ENCODE data around the gene KMT2A.

Gene KMT2A

GRCh38 chr11:118488480-118489109 lies 52.3 kb downstream of the KMT2A start:
- FAIRE-seq = peak; percentile 57

GRCh38 chr11:118491041-118491440 lies 54.7 kb downstream of the KMT2A start:
- no peak for FAIRE-seq

- FAIRE-seq = no peak
Measured at GRCh38 chr11:118497831-118498230, 61.5 kb downstream of the KMT2A start.

GRCh38 chr11:118503216-118503615 lies 66.9 kb downstream of the KMT2A start:
- FAIRE-seq = no peak

GRCh38 chr11:118511601-118512000 lies 75.3 kb downstream of the KMT2A start:
- no peak for FAIRE-seq

GRCh38 chr11:118514103-118514502 lies 77.8 kb downstream of the KMT2A start:
- no peak for FAIRE-seq

- no peak for FAIRE-seq
Measured at GRCh38 chr11:118519549-118519948, 83.3 kb downstream of the KMT2A start.

- no peak for FAIRE-seq
Measured at GRCh38 chr11:118521892-118522311, 85.6 kb downstream of the KMT2A start.

- no peak for FAIRE-seq
Measured at GRCh38 chr11:118522571-118523072, 86.3 kb downstream of the KMT2A start.

GRCh38 chr11:118524356-118524755 lies 88.1 kb downstream of the KMT2A start:
- FAIRE-seq = no peak

GRCh38 chr11:118524757-118525470 lies 88.6 kb downstream of the KMT2A start:
- no peak for FAIRE-seq

GRCh38 chr11:118526688-118527087 lies 90.4 kb downstream of the KMT2A start:
- no peak for FAIRE-seq

- FAIRE-seq = no peak
Measured at GRCh38 chr11:118527109-118527508, 90.8 kb downstream of the KMT2A start, which contains the start of gene TTC36. TSS of gene TTC36 (plus strand) at chr11:118527474. CDS start at chr11:118527495, 21 bp downstream.

GRCh38 chr11:118528511-118528910 lies 92.2 kb downstream of the KMT2A start:
- no peak for FAIRE-seq

GRCh38 chr11:118529584-118530175 lies 93.4 kb downstream of the KMT2A start:
- FAIRE-seq = no peak

- FAIRE-seq = no peak
Measured at GRCh38 chr11:118530180-118530682, 93.9 kb downstream of the KMT2A start.

GRCh38 chr11:118530683-118531596 lies 94.6 kb downstream of the KMT2A start, which contains the start of gene TMEM25:
TSS of gene TMEM25 (plus strand) at chr11:118531192. CDS start at chr11:118531802, 610 bp downstream.
- no peak for FAIRE-seq

- no peak for FAIRE-seq
Measured at GRCh38 chr11:118531597-118532084, 95.3 kb downstream of the KMT2A start.

- FAIRE-seq = no peak
Measured at GRCh38 chr11:118532091-118532490, 95.8 kb downstream of the KMT2A start.

GRCh38 chr11:118532852-118533768 lies 96.8 kb downstream of the KMT2A start:
- no peak for FAIRE-seq

All from colon (tissue), 2 donors.